Prostate gland (tissue), 2 donors: Measurements from ENCODE around the gene BABAM2.

Source experiments
- CTCF ChIP-seq, 4 experiments: fragments of 200-600 bp in 2 of 4; fragments of 450-650 bp in 2 of 4; sonication (generic) in 2 of 4; IDR thresholded peaks; 1 replicate in 3 of 4; 2 replicates in 1 of 4; pipeline ENCODE4 v1.5.1; 2016 to 2019; ENCODE audit warnings: antibody characterized with exemption in 4 of 4, mild to moderate bottlenecking in 2 of 4, moderate library complexity in 2 of 4
- POLR2A ChIP-seq: fragments of 450-650 bp; IDR thresholded peaks from one replicate; pipeline ENCODE4 v1.6.1; 2016; ENCODE audit warnings: antibody characterized with exemption, mild to moderate bottlenecking
- POLR2AphosphoS5 ChIP-seq: sonication (generic); formaldehyde crosslinking; IDR thresholded peaks from one replicate; pipeline ENCODE4 v1.6.1; 2017; ENCODE audit warnings: antibody characterized with exemption

- no peak for TF ChIP-seq POLR2A
- no peak for TF ChIP-seq CTCF (IDR thresholded peaks at IDR 0.05)
- no peak for TF ChIP-seq POLR2AphosphoS5
Observed at GRCh38 chr2:28318023-28318422, 427.5 kb downstream of the BABAM2 start.
